Omental fat pad (tissue), 4 donors: ENCODE data around the gene PITPNM3. TPM values are rescaled to one million over a fixed set of nuclear protein-coding genes. Genes with fewer than 3 reads are reported as not detected.
A peak's percentile ranks its signal among the peaks of the same experiment; 100 is the strongest.

Experiments
- ATAC-seq: fragments of 150-250 bp; one replicate; pipeline ENCODE4 v1.9.1; 2016; ENCODE audit warnings: mild to moderate bottlenecking, moderate library complexity; ENCODE audit not compliant: low FRiP score
- DNase-seq: peaks from one replicate; pipeline ENCODE4 v3.0.0-alpha.2; 2019; ENCODE audit warnings: low spot score
- CTCF ChIP-seq, 3 donors: fragments of 450-650 bp; IDR thresholded peaks; one replicate each; pipeline ENCODE4 v1.5.1; 2016 to 2017; ENCODE audit warnings: antibody characterized with exemption in 3 of 3, mild to moderate bottlenecking in 3 of 3, moderate library complexity in 2 of 3
- total RNA-seq, 4 donors: library from RNA; depleted of rRNA; stranded (reverse); fragments of >200 nt; gene quantifications; one replicate each; pipeline ENCODE4 v1.1.0, GENCODE V29; 2016

The PITPNM3 gene
- total RNA-seq, 4 donors from 2014 or later, result 0.82 to 3.5 (median 2.5) TPM

GRCh38 chr17:6528557-6528956 is 27.8 kb downstream of the PITPNM3 start:
- ATAC-seq, result no peak
- TF ChIP-seq CTCF (IDR thresholded peaks at IDR 0.05), result no peak
- DNase-seq, result no peak

GRCh38 chr17:6526362-6527152 is 29.8 kb downstream of the PITPNM3 start:
- no peak for DNase-seq
- no peak for ATAC-seq
- no peak for TF ChIP-seq CTCF (IDR thresholded peaks at IDR 0.05)

- no peak for TF ChIP-seq CTCF (IDR thresholded peaks at IDR 0.05)
- DNase-seq (no peak), ATAC-seq (no peak)
Observed at GRCh38 chr17:6525731-6526130, 30.6 kb downstream of the PITPNM3 start.

GRCh38 chr17:6525141-6525540 is 31.2 kb downstream of the PITPNM3 start:
- no peak for TF ChIP-seq CTCF (IDR thresholded peaks at IDR 0.05)
- no peak for ATAC-seq
- no peak for DNase-seq

GRCh38 chr17:6524520-6524919 is 31.8 kb downstream of the PITPNM3 start:
- no peak for DNase-seq
- TF ChIP-seq CTCF (IDR thresholded peaks at IDR 0.05), result no peak
- ATAC-seq, result no peak

- no peak for ATAC-seq
- no peak for TF ChIP-seq CTCF (IDR thresholded peaks at IDR 0.05)
- DNase-seq, result no peak
Observed at GRCh38 chr17:6523809-6524355, 32.5 kb downstream of the PITPNM3 start.

- peak; percentile 61 for ATAC-seq
- no peak for DNase-seq
- TF ChIP-seq CTCF (IDR thresholded peaks at IDR 0.05), result no peak
Observed at GRCh38 chr17:6523330-6523729, 33.0 kb downstream of the PITPNM3 start.
